Measurements from ENCODE around the gene ZNF740. TPM values are rescaled to one million over a fixed set of nuclear protein-coding genes. Genes with fewer than 3 reads are reported as not detected.

ZNF740 gene
- total RNA-seq, 2 donors from 2014 or later, result 10.1 to 21.4 TPM

- H3K4me1 ChIP-seq, result peaks cover 16% of the 10 kb centered on the region
- H3K36me3 ChIP-seq (replicated peaks in 1 of 2; ENCODE audit: insufficient read depth in 1 of 2, low read depth in 2 of 2), result peaks cover 0 to 7% of the 10 kb centered on the region in 2 donors
- 88 to 96% methylated on average over 5 to 14 of the region's 14 CpGs for WGBS, 2 donors
- DNase-seq (no peak), ATAC-seq (no peak)
- no peak overlapping the region for H3K27ac ChIP-seq
- no peak overlapping the region for H3K4me3 ChIP-seq
- intact Hi-C loops (cut with DNase I), result loop anchor here (10.0 kb wide), 1 partner anchor 128 kb away; no protein-coding TSS in a partner anchor
- no peaks in the 10 kb centered on the region for H3K27me3 ChIP-seq
- no peaks in the 10 kb centered on the region for H3K9me3 ChIP-seq
- no peak for TF ChIP-seq CTCF (IDR thresholded peaks at IDR 0.05)
- no peak for TF ChIP-seq POLR2A (IDR thresholded peaks at IDR 0.05)
These were observed 12.1 kb downstream of the ZNF740 start for GRCh38 chr12:53192531-53193021.

GRCh38 chr12:53193040-53193439 is 12.5 kb downstream of the ZNF740 start:
- ATAC-seq (no peak), DNase-seq (no peak)
- Histone ChIP-seq H3K4me1 (peaks cover 20% of the 10 kb centered on the region), H3K27ac (no peak overlapping the region), H3K27me3 (no peaks in the 10 kb centered on the region), H3K9me3 (no peaks in the 10 kb centered on the region), H3K36me3 (replicated peaks in 1 of 2; ENCODE audit: insufficient read depth in 1 of 2, low read depth in 2 of 2) (peaks cover 0 to 5% of the 10 kb centered on the region in 2 donors), H3K4me3 (no peak overlapping the region)
- TF ChIP-seq POLR2A (IDR thresholded peaks at IDR 0.05) (no peak), CTCF (IDR thresholded peaks at IDR 0.05) (no peak)
- 77 to 79% methylated on average over 9 of the region's 9 CpGs for WGBS, 2 donors
- intact Hi-C loops (cut with DNase I), result loop anchor here (10.0 kb wide), 1 partner anchor 128 kb away; no protein-coding TSS in a partner anchor

- peaks cover 23% of the 10 kb centered on the region for H3K4me1 ChIP-seq
- ATAC-seq (no peak), DNase-seq (no peak)
- no peak overlapping the region for H3K27ac ChIP-seq
- intact Hi-C loops (cut with DNase I), result loop anchor here (10.0 kb wide), 1 partner anchor 129 kb away; no protein-coding TSS in a partner anchor
- no peaks in the 10 kb centered on the region for H3K9me3 ChIP-seq
- H3K27me3 ChIP-seq, result no peaks in the 10 kb centered on the region
- 62 to 65% methylated on average over 11 of the region's 11 CpGs for WGBS, 2 donors
- H3K4me3 ChIP-seq, result no peak overlapping the region
- H3K36me3 ChIP-seq (replicated peaks in 1 of 2; ENCODE audit: insufficient read depth in 1 of 2, low read depth in 2 of 2), result peaks cover 0 to 2% of the 10 kb centered on the region in 2 donors
- TF ChIP-seq CTCF (IDR thresholded peaks at IDR 0.05) (no peak), POLR2A (IDR thresholded peaks at IDR 0.05) (no peak)
These were observed 13.6 kb downstream of the ZNF740 start for GRCh38 chr12:53193985-53194716.

GRCh38 chr12:53194973-53195372 is 14.5 kb downstream of the ZNF740 start:
- H3K4me3 ChIP-seq, result no peak overlapping the region
- ATAC-seq (no peak), DNase-seq (no peak)
- H3K36me3 ChIP-seq (replicated peaks in 1 of 2; ENCODE audit: insufficient read depth in 1 of 2, low read depth in 2 of 2), result peaks cover 0 to 2% of the 10 kb centered on the region in 2 donors
- H3K27ac ChIP-seq, result no peak overlapping the region
- intact Hi-C loops (cut with DNase I), result loop anchor here (5.0 to 10.0 kb wide), 2 partner anchors 33 to 130 kb away; no protein-coding TSS in a partner anchor
- H3K9me3 ChIP-seq, result no peaks in the 10 kb centered on the region
- TF ChIP-seq POLR2A (IDR thresholded peaks at IDR 0.05) (no peak), CTCF (IDR thresholded peaks at IDR 0.05) (no peak)
- H3K27me3 ChIP-seq, result no peaks in the 10 kb centered on the region
- 93 to 100% methylated on average over 1 of the region's 1 CpG for WGBS, 2 donors
- H3K4me1 ChIP-seq, result peaks cover 23% of the 10 kb centered on the region

All from body of pancreas (tissue), 4 donors.